Frontal cortex (tissue), 1 donor: ENCODE data around the gene NBPF15. TPM values are rescaled to one million over a fixed set of nuclear protein-coding genes. Genes with fewer than 3 reads are reported as not detected.

Experiments
- small RNA-seq: library from RNA; depleted of rRNA; stranded (forward); fragments of <200 nt; gene quantifications from one replicate; pipeline ENCODE3, GENCODE V24; 2014
- total RNA-seq: library from RNA; depleted of rRNA; stranded (reverse); fragments of >200 nt; gene quantifications from one replicate; pipeline ENCODE4 v1.2.3, GENCODE V29; 2014

The NBPF15 gene
- total RNA-seq, 1 donor from 2014 or later: 51.0 TPM

Small RNAs within 50 kb of the gene (small RNA-seq; reads per million reads assigned to genes)
- not detected for gene AC246785.4
- 6.9 reads per million, percentile 94 among the genes with 10 or more reads in this experiment for gene RNVU1-15

Other genes starting within 250 kb of the NBPF15 start
- gene PPIAL4E, start 88.0 kb downstream of the NBPF15 start, total RNA-seq: 0.41 TPM
- 1.6 TPM for gene PPIAL4F, start 131.2 kb upstream of the NBPF15 start, total RNA-seq